Activated CD8-positive, alpha-beta memory T cell treated with anti-CD3 and anti-CD28 coated beads for 24 hours (primary cell): ENCODE measurements around the gene RBM45.
"Not testable (repeated sequence)": the region's sequence is repeated elsewhere in the genome, so short reads cannot be mapped to it uniquely, and the experiment has no call there.

Experiments used
- DNase-seq: peaks from one replicate; pipeline ENCODE4 v3.0.0-alpha.2; 2020

Gene RBM45

DNA sequence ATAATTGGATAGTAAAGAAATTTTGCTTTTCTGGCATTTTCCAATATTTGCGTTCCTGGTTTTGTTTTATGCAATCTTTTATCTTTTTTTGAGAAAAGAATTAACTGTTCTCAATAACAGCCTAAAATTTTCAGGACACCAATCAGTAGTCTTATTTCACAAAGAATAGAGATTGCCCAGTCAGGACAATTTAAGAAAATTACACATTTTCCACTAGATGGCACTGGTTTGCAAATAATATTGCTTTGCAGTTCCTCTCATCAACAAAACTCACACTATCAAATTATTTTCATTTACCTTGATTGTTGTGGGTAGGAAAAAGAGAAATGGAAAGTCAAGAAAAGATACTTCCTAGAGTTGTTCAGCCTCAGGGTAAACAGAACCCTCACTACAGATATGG lies 2.4 kb upstream of the RBM45 start:
- DNase-seq: no peak

DNA sequence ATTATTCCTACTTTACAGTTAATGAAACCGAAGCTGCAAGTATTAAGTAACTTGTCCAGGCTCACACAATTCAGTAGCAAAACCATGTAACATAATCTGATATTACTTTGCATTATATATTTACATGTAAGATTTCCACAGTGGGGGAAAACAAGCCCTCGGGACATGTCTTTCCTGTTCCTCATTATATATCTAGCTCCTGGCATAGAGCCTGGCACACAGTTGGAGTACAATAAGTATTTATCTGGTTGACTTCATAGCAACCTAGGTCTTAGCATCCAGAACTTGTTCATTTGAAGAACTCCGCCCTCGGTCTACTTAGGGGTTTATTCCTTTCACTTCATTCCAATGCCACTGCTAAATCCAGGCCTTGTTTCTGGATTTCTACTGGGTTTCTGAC lies 1.6 kb upstream of the RBM45 start:
- no peak for DNase-seq

DNA sequence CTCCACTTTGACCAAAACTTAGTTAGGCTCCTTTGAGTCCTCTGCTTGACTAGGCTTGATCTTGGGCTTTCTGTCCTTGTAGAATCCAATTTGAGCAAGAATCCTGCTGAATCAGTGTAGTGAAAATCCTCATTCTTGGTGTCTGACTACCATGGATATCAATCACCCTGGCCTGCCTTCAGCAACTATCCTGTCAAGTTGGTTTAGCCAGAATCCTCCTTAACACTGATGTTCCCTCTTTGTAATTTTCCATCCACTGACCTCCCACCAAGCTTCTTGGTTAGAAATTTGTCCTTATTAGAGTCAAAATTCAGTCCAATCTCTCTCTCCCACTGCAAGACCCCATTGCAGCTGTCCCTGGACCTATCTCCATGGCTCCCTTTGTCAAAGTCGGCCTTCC lies 494 bp upstream of the RBM45 start:
- no peak for DNase-seq

DNA sequence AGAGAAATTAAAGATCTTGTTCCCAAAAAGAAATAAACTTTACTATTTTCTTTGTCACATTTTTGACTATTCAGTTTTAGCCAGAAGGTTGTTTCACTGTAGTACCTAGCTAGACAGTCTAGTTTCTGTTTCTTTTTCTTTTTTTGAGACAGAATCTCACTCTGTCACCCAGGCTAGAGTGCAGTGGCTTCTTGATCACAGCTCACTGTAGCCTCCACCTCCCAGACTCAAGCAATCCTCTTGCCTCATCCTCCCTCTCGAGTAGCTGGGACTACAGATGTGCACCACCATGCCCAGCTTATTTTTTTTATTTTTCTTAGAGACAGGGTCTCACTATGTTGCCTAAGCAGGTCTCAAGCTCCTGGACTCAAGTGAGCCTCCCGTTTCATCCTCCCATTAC lies 2.2 kb downstream of the RBM45 start:
- no peak for DNase-seq

DNA sequence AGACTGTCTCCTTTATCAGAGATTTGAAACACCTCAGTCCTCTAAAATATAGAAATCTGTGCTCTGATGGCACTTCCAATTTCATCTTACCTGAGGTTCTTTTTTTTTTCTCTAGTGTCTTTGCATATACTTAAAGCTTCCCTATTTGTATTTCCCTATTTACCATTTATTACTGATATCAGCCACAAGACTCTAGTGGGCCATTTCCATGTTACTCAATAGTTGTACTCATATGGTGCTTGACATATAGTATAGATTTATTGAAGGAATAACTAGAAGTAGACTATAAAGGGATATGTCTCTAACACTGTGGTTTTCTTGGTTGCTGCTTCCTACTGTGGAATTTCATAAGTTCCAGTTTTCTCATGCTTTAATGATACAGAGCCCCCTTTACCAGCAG lies 3.0 kb downstream of the RBM45 start:
- DNase-seq: no peak

DNA sequence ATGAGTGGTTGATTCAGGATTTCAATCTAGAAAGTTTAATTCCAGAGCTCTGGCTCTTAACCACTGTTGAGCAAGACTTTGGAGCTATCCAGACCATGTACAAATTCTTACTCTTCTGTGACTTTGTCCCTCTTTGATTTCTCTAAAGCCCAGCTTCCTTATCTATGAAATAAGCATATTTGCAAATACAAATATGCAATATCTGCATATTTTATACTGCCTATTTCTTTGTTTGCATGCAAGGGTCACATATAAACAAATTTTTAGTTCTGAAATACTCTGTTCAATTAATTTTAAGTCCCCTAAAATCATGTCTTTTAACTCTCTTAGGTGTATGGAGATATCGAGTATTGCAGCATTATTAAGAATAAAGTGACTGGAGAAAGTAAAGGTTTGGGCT lies 5.5 kb downstream of the RBM45 start:
- DNase-seq: no peak

DNA sequence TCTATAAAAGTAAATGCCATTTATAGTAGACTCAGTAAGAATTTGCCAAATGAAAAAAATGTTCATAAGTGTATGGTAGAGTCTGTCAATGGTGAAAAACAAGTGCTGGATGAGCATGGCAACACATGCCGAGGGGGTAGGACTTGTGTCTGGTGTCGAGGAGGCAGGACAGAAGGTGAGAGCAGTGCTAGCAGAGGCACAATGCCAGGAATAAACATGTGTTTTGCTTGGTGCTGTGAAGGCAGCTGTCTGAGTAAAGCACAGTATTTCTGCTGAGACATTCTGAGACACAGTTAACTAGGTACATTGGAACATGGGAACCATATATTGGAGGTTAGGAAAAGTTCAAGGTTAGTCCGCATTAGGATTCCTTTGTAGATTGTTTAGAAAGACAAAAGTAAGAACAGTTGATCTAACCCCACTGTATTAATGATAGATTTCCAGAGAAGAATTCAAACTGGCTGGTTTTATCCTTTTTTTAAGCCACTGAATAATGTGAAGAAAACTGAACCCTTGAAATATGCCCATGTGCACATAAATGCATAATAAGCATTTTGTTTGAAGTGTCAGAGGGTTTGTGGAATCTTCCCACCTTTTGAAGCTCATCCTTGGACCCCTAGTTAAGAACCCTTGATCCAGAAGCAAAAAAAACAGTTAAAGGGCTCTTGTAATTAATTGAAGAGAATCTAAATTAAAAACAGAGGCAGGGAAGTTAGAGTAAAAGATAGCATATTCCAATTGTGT lies 7.1 kb downstream of the RBM45 start:
- DNase-seq: no peak

DNA sequence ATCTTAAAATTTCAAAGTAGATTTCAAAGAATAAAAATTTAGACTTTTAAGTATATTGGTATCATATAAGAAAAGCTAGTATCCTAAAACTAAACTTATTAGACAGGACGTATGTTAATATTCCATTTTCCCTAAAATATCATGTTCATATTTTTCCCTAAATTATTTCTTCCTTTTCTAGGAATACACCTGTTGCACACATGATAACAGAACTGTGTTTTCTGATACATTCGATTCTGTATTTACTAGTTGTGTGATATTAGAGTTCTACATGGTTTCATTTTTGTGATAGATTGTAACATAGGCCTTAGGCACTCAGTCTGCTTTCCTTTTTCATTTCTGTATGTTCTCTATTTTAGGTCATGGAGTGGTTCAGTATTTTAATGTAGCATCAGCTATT lies 10.9 kb downstream of the RBM45 start:
- no peak for DNase-seq

DNA sequence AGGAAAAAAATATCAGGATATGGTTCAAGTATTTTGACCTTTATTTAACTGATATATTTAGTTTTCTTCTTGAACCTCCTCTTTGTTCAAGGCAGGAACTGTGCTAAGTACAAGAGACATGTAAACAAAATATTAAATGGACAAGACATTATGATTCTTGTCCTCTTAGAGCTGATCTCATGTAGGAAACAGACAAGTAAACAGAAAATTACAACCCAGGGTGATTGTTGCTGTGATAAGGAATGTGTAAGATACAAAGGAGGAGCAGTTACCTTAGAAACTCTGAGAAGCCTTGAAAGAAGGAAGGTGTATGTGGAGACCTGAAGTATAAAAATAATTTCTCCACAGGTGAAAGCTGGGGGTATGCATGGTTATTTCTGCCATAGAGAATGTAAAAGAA lies 12.9 kb downstream of the RBM45 start:
- DNase-seq: no peak

DNA sequence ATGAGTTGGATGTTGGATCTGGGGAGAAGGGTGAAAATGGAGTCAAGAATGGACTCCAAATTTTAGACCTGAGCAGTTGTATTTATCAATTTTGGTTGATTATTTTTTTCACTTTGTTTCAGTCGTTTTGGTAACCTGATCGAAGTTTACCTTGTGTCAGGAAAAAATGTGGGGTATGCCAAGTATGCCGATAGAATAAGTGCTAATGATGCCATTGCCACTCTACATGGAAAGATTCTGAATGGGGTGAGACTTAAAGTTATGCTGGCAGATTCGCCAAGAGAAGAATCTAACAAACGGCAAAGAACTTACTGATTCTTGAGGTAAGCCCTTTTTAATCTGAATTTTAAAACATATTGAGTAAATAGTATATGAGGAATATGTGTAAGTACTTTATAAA lies 13.6 kb downstream of the RBM45 start:
- no peak for DNase-seq

DNA sequence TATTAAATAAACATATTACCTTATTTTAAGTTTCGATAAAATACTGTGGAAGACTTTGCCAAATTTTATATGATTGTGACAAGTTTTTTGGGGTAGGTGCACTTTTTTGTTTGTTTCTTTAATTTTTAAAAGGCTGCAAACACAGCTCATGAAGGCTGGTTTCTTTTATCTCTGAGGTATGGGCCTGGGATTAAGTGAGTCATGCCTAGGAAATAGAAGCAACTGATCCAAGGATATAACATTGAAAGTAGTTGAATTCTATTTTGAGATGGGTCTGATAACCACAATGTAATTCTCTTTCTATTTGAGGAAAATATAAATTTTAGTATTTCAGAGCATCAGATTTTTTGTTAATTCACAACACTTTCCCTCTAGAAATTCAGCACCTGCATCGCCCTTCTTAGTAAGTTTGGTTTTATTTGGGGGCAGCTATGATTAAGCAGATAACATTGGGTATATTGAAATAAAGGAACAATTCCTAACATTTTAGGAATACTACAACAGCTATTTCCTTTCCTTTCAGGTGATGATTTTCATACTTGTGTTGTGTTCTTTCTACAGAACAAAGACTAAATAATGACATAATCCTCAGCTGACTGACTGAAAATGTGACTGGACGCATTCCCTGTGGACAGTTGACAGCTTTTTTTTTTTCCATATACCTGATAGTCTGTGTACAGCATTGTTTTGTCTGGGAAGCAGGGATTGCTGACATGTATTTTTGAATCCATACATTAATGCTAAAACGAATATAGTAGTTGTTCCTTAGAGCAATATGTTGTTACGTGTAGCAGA lies 16.8 kb downstream of the RBM45 start:
- DNase-seq: no peak

DNA sequence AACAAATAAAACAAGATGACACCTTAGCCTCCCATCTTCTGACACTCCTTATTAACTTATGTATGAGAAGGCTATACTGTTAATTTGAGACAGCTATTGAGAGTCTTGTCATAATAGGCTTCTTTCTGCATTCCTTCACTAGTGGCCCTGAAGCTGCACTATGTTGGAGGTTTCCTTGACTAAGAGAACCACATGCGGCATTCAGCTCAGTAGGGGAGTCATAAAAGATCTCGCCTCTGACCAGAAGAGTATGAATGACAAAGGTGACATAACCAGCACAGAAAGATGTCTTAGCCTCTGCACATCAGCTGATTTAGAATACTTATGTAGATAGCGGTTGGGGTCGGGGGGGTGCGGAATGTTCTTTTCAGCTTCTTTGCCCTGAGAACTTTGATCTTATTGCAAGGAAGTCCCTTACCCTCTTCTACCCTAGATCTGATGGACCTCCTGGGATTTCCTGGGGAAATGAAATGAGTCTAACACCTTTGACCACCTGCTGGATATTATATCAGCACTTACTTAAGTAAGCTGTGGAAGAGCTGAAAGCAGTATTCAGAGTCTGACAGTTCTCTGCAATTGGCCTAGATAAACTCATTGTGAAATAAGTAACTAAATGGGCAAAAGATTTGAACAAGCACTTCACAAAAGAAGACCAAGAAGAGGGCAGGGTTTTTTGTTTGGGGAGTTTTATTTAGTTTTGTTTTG lies 24.2 kb downstream of the RBM45 start:
- DNase-seq: no peak

DNA sequence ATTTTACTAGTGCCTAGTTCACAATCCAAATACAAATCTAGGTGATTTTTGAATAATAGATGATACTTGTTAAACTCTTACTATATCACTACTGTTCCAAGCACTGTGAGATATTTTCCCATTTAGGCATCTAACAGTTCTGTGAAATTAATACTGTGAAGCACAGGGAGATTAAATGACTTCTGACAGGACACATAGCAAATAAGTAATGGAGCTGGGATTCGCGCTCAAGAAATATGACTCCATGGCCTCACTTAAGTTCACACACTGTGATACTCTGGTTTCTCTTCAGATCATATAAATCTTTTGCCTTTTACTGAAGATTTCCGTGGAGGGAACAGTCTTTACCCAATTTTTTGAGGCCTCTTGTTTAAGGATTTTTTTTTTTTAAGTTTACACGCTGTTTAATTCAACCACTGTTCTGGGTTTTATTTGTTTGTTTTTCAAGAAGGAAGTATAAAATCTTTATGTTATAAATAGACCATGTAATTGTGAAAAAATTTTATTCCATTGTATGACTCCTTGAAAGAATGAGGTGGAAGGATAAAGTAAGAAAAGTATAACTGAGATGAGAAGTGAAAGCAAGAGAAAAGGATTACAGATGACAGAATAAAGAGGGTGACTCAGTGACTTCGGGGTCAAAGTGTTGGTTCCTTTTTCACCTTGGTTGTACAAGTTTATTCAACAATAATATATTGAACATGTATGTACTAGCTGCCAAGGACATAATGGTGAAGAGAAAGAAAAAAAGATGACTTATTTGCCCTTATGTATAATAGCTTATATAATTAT lies 30.2 kb downstream of the RBM45 start:
- DNase-seq: no peak

DNA sequence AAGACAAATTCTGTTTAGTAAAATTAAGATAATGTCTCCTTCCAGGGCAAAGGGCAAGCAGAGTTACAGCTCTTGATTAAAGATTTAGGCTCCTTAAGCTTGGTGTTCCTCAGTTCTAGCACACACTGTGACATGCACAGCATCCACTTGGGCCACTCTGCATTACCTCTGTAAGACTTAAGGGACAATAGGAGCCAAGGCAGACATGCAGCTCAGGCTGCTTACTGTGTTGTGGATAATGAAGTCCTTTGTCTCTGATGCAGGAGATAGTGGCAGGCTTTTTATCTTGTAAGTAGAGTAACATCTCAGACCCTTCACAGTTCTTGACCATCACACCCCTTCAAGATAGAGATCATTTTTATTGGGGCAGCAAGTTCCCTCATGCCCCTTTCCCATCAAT lies 31.2 kb downstream of the RBM45 start:
- no peak for DNase-seq

DNA sequence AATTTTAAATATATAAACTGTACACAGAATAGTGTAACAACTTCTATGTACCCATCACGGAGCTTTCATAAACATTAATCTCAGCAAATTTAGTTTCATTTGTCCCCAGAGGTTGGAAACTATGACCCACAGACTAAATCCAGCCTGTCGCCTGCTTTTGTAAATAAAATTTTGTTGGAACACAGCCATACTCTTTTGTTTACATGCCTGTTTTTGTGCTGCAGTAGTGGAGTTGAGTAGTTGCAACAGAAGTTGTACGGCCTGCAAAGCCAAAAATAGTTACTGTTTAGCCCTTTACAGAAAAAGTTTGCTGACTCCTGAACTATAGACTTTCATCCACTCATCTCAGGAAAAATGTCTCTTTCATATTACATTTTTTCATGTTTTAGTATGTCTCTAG lies 39.8 kb downstream of the RBM45 start:
- DNase-seq: no peak

DNA sequence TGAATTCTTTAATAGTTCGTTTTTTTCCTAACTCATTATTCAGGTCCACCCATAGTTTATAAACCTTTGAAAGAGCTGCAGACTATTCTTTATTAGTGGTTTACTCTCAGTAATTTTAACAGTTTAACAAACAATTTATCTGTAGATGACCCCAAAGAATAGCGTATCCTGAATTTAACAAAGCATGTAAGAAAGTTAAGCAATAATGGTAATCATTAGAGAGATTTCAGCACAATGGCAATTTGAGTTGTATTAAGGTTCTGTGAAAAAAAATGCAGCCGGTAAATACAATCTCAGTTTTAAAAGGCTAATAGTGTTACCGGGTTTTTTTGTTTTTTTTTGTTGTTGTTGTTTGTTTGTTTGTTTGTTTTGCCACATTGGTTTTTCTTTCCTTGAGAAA lies 40.3 kb downstream of the RBM45 start:
- no peak for DNase-seq

DNA sequence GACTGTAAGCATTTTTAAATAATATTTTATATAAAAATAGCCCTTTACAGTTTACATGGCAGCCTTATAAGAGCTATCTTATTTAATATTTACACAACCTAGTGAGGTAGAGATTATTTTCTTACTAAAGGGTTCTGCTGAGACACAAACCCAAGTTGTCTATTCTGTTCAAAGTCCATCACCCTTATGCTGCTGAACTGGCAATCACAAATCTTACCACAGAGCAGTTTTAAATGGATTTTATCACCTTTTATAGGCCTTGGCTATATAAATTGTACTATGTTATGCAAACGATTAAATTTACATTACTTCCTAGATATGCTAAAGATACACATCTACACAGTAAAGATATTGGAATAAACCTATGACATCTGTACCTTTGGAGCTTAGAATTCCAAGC lies 40.7 kb downstream of the RBM45 start:
- no peak for DNase-seq

DNA sequence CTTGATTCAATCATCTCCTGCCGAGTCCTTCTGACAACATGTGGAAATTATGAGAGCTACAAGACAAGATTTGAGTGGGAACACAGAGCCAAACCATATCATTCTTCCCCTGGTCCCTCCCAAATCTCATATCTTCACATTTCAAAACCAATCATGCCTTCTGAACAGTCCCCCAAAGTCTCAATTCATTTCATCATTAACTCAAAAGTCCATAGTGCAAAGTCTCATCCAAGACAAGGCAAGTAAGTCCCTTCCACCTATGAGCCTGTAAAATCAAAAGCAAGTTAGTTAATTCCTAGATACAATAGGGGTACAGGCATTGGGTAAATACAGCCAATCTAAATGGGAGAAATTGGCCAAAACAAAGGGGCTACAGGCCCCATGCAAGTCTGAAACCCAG lies 41.6 kb downstream of the RBM45 start:
- not testable (repeated sequence) for DNase-seq

DNA sequence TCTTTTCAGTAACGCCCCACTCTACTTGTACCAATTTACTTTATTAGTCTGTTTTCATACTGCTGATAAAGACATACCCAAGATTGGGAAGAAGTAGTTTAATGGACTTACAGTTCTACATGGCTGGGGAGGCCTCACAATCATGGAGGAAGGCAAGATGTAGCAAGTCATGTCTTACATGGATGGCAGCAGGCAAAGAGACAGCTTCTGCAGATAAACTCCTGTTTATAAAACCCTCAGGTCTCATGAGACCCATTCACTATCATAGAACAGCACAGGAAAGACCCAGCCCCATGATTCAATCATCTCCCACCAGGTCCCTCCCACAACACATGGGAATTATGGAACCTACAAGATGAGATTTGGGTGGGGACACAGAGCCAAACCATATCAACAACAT lies 43.3 kb downstream of the RBM45 start:
- DNase-seq: no peak

DNA sequence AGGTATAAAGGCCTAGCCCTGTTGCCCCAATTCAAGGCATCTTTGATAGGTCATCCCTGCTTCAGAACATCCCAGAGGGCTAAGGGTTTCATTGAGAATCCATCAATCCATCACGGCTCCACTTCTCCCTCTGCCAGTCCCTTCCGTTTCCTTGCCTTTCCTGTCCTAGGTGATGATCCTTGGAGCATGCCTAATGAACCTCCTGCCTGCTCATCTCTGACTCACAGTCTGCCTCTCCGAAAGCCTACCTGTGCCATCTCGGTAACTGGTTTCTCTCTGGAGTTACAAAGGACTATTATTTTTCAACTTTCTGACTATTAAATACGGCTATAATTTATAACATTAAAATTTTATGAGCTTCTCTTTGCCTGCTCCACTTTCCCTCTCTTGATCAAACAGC lies 45.3 kb downstream of the RBM45 start:
- no peak for DNase-seq

DNA sequence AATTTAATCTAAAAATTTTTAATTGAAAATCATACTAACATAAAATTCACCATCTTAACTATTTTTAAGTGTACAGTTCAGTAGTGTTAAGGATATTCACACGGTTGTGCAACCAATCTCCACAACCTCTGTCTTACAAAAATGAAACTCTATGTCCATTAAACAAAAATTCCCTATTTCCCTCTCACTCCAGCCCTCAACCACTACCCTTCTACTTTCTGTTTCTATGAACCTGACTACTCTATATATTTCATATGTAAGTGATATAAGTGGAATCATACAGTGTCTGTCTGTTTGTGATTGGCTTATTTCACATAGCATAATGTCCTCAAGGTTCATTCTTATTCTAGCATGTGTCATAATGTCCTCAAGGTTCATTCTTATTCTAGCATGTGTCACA lies 47.7 kb downstream of the RBM45 start:
- no peak for DNase-seq

DNA sequence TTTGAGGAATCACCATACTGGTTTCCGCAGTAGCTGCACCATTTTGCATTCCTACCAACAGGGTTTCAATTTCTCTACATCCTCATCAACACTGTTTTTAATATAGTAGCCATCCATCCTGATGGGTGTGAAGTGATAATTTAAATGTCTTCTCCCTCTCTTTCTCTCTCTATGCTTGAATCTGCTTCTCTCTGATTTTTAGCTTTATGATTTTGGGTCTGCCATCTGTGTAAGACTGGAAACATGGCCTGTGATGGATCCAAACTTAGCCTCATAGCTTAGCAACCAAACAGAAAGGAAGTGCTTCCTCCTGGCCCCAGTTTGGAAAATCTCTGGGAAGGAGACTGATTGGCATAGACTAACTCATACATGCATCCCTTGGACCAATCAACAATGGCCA lies 48.4 kb downstream of the RBM45 start:
- DNase-seq: no peak

DNA sequence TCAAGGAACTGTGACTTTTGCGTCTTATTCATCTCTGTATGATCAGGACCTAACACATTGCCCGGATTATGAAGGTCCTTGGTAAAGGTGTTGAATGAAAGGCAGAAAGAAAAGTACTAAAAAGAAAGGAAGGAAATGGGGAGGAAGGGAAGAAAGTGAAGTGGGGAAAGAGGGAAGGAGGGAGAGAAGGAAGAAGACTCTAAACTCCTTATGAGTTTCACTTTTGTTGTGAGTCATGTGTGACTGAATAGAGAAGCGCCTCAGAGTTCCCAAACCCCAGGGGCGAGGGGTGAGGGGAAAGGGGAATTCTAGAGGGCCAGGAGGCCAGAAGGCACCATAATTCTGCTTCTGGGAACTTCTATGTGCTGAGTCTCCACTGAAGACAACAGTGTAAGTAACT lies 51.2 kb downstream of the RBM45 start:
- DNase-seq: no peak
